Measurements from ENCODE around the gene CGB1.
A peak's percentile ranks its signal among the peaks of the same experiment; 100 is the strongest.
"Not testable (repeated sequence)": the region's sequence is repeated elsewhere in the genome, so short reads cannot be mapped to it uniquely, and the experiment has no call there.

Gene CGB1

DNA sequence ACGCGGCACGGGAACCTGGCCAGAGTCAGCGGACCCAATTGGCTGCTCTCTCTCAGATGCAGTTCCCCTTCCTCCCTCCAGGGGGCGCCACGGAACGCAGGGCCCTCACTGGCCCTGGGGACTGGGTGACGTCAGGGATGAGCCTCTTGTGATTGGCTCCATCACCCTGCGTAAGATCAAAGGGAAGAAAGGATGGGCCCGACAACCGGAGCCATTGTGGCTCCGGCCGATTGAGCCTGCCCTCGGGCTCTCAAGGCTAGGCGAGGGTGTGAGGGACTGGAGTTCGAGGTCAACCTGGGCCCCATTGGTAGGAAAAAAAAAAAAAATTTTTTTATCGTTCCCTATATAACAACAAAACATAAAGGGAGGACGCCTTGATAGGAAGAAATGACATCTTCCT, at the start of gene CGB1:
CGB1 (minus strand) TSS at position 81 of the 400 bp plus-strand sequence. CDS start 184 bp downstream, outside the sequence.
- not testable (repeated sequence) for DNase-seq

- no peak for DNase-seq
Observed at GRCh38 chr19:49086296-49086695, 49.6 kb upstream of the CGB1 start.

- DNase-seq, result no peak
Observed at GRCh38 chr19:49085868-49086232, 49.2 kb upstream of the CGB1 start.

GRCh38 chr19:49085020-49085867, 48.5 kb upstream of the CGB1 start, which contains the start of gene SNRNP70:
TSS of gene SNRNP70 (plus strand) at chr19:49085451. CDS start at chr19:49086415, 964 bp downstream.
- DNase-seq, result peak; percentile 100

DNA sequence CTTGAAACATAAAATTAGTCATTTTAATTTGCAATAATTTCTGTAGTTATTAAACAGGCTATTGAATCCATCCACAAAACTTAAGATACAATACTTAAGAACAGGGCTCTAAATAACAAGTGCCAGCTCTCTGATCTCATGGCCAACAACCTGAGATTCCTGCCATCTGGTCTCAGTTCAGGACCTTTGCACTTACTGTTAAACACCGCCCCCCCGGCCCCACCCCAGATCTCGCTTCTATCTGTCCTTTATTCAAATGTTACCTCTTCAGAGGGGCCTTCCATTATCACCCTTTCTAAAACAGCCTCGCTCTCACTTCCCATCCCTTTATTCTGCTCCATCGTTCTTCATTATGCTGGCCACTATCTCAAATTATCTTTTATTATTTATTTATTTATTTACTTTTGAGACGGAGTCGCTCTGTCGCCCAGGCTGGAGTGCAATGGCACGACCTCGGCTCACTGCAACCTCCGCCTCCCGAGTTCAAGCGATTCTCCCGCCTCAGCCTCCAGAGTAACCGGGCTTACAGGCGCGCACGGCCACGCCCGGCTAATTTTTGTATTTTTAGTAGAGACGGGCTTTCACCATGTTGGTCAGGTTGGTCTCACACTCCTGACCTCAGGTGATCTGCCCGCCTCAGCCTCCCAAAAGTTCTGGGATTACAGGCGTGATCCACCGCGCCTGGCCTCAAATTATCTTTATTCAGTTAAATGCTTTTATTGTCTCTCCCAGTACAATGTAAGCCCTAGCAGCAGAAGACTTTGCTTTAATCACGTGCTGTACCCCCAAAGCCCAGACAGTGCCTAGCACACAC, 47.7 kb upstream of the CGB1 start:
- DNase-seq, result no peak

GRCh38 chr19:49081273-49081672, 44.6 kb upstream of the CGB1 start:
- DNase-seq, result no peak

- DNase-seq, result no peak
Observed at GRCh38 chr19:49080392-49080791, 43.7 kb upstream of the CGB1 start.

- peak; percentile 24 for DNase-seq
Observed at GRCh38 chr19:49074869-49075268, 38.2 kb upstream of the CGB1 start.

- no peak for DNase-seq
Observed at GRCh38 chr19:49073514-49074378, 37.1 kb upstream of the CGB1 start.

DNA sequence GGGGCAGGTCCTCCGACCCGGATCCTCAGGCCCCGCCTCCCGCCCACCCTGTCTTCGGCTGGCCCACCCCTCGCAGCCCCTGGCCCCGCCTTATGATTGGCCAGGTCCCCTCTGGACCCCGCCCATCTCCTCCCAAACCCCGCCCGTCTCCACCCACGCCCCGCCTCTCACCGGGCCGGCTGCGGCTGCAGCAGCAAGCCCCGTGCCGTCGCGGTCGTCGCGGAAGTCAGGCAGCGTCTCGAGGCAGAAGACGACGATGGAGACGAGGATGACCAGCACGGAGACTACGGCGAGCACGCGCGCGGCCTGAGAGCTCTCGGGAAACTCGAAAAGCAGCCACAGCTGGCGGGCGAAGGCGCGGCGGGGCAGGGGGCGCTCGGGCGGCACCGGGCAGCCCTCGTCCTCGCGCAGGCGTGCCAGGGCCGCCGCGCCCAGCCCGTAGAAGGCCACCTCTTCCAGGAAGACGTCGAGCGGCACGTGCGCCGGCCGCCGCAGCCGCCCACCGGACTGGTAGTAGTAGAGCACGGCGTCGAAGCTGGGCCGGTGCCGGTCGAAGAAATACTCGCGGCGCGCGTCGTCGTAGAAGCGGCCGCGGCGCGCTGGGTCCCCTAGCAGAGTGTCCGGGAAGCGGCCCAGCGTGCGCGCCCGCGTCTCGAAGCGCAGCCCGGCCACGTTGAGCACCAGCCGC, 35.3 kb upstream of the CGB1 start:
- DNase-seq, result no peak

GRCh38 chr19:49070416-49070815, 33.7 kb upstream of the CGB1 start:
- no peak for DNase-seq

GRCh38 chr19:49069026-49069425, 32.3 kb upstream of the CGB1 start:
- DNase-seq, result no peak

- DNase-seq, result no peak
Observed at GRCh38 chr19:49067554-49067953, 30.9 kb upstream of the CGB1 start.

DNA sequence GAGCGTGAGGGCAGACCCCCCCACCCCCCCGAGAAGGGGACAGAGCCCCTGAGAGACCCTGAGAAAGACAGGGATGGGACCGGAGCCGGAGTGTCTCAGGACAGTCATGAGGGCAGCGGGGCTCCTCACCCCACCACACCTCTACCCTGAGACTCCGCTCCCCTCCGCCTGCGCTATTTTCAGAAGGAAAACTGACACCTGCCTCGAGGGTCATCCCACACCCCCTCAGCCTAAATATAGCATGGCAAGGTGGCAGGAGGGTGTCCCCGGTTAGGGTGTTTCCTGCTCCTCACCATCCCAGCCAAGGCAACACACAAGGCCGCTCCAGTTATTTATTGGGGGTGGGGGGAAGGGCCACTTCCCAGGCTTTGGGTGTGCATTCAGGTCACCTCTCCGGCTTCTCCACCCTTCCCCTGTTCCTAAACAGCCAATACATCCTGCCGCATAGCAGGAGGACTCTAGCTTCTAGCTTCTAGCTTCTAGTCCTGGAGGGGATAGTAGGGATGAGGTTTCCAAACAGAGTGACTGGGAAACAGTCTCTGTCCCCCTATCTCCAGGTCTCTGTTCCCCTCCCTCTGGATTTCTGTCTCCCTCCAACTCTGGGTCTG, 29.3 kb upstream of the CGB1 start:
- no peak for DNase-seq

DNA sequence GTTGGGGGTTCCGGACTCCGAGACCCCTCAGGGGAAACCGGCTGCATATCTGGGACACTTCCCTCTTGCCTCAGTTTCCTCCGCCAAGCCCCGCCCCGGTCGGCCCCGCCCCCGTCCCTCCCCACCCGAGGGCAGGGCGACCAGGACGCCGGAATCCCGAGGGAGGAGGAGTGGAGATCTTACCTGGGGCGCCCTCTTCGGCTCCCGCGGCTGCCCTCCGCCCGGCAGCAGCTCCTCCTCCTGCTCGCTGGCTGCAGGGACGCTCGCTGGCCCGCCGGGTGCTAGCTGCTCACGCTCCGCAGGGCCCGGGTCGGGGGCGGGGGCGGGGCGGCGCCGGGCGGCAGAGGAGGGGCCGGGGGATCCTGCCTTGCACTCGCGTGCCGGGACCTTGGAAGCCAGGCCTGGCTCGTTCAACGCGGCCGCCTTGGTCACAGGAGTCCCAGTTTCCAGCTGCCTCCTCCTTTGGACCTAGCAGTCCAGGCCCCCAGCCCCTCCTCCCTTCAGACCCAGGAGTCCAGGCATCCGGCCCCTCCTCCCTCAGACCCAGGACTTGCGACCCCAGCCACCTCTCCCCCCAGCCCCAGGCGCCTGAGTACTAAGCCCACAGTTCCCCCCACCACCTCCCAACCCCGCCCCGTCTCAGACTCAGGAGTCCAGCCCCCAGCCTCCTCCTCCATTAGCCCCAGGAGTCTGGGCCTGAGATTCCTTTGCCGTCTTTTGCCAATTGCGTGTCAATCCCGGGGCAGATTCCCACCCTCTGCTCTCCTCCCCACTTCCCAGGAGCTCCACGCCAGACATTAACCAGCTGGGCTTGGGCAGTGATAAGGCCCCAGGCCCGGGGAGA, 28.3 kb upstream of the CGB1 start, which contains the start of gene NTF4:
NTF4 (minus strand) TSS at position 51 of the 844 bp plus-strand sequence. CDS start 2,821 bp downstream, outside the sequence.
- DNase-seq, result no peak

DNA sequence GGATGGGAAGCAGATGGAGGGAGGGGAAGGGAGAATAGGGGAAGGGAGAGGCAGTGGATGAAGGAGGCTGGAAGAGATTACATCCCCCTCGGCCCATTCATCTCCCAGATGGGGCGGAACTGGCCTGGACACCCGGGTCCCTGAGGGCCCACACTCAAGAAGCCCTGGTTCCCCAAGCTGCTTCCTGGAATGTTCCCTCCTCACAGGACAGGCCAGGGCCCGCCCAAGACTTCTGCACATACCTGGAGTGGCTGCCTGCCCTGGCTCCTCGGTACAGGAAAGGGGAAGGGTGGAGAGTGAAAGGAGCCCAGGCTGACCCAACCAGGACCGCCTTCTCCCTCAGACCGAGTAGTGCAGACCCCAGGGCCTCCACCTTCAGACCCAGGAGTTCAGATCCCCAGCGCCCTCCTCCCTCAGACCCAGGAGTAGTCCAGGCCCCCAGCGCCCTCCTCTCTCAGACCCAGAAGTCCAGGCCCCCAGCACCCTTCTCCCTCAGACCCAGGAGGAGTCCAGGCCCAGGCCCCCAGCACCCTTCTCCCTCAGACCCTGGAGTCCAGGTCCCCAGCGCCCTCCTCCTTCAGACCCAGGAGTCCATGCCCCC, 27.4 kb upstream of the CGB1 start:
- no peak for DNase-seq

DNA sequence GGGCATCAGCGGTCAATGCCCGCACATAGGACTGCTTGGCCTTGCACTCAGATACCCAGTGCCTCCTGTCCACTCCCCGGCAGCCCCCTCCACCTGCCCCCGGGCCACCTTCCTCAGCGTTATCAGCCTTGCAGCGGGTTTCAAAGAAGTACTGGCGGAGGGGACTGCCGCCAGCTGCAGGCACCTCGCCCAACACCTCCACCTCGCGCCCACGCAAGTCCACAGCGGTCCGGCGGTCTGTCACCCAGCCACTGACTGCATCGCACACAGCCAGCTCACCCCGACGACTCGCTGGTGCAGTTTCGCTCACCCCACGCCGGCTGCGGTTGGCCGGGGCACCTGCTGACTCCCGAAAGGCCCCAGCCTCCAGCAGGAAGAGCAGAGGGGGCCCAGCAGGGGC, 24.8 kb upstream of the CGB1 start:
- no peak for DNase-seq

DNA sequence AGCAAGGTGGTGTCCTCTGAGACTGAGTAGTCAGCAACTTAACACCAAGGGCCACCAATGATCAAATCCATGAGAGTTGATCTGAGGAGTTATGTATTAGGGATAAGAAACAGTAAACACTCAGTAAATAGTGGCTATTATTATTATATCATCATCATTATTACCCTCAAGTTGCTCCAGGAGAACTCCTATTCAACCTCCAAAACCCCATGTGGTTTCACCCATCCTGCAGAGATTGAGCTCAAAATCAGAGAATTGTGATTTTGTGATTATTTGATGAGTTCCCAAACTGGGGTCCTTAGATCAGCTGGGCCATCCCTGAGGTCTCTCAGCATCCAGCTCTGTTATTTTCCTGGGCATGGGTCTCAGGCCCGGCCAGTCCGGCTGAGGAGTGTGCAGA, 24.3 kb upstream of the CGB1 start:
- no peak for DNase-seq

DNA sequence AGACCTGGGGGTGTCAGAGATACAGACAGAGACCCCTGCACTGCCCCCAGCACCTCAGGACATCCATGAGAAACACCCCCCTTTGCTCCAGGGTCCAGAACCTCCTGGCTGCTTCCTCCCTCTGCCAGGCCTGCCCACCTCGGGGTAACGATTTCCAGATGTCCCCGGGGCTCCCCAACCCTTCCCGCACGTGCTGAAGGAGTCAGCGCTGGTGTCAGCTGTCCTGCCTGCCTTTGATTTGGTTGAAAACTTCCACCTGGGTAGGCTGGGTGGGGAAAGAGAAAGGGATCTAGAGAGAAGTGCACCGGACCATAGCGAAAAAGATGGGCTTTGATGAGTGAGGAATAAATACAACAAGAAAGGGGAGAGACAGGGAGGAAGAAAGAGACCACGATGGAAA, 22.4 kb upstream of the CGB1 start:
- DNase-seq, result no peak

DNA sequence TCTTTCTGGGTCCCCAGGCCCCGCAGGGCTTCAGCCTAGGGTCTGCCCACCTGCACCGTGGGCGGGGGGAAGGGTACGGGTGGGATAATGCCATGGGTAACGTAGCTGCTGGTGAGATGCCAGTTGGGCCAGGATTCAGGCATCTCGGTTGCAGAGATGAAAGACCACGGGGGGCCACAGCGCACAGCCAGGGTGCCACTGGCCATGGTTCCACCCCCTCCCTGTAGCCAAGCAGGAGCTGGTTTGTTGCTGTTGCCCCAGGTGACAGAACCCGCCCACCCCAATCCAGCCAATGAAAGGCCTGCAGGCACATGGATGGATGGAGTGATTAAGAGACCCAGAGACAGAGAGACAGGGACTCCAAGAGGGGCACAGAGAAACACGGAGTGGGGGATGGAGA, 21.9 kb upstream of the CGB1 start:
- DNase-seq, result no peak

All from NCI-H748 treated with DMSO at 0.1 percent for 48 hours (cell line).